SHP77 treated with DMSO at 0.1 percent for 48 hours (cell line): Measurements from ENCODE around the gene FLVCR1.

Experiments
- DNase-seq: peaks from one replicate; lab custom pipeline; 2025; lab: John Stamatoyannopoulos, UW

FLVCR1 gene

DNA sequence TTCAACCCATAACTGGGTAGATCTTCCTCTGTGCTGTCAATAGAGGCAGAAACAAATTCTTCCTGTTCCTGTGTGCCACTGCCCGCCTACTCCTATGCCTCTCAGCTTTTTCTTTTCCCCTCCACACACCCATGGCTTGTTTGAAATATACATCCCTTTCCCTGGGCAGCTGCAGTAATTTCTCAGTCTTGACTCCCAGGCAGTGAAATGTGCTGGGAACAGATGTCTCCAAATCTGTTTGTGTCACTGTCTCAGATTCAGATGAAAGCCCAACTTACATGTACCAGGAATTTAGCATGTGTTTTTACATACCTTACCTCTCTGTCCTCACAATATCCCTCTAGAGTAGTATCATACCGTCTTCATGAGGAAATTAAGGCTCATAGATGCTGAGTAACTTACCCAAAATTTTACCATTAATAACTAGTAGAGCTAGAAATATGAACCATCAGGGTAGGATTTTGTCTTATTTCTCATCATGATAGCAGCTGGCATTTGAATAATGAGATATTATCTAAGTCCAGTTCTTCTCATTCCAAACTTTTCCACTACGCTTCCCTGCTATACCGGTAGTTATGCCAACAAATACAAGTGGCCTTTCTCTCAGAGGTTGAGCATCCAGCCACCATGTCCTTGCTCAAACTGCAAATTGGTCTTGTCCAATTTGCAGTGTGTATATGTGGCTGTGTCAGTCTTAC, 87.5 kb downstream of the FLVCR1 start:
- no peak for DNase-seq

DNA sequence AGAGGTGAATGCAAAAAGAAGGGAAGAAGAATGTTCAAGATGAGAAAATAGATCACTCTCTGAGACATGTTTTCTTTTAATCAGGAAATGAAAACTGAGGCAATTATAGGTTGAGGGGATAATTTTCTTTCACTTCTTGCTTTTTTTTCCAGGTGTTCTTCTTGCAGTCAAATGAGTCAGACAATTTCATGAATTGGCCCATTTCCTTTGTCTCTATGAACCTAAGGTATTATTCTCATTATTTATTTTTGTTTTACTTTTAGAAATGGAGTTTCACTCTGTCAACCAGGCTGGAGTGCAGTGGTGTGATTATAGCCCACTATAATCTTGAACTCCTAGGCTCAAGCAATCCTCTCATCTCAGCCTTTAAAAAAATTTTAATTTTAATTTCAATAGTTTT, 88.8 kb downstream of the FLVCR1 start:
- no peak for DNase-seq
